ENCODE data around the gene FAM185A.
"Not testable (repeated sequence)": the region's sequence is repeated elsewhere in the genome, so short reads cannot be mapped to it uniquely, and the experiment has no call there.

DNA sequence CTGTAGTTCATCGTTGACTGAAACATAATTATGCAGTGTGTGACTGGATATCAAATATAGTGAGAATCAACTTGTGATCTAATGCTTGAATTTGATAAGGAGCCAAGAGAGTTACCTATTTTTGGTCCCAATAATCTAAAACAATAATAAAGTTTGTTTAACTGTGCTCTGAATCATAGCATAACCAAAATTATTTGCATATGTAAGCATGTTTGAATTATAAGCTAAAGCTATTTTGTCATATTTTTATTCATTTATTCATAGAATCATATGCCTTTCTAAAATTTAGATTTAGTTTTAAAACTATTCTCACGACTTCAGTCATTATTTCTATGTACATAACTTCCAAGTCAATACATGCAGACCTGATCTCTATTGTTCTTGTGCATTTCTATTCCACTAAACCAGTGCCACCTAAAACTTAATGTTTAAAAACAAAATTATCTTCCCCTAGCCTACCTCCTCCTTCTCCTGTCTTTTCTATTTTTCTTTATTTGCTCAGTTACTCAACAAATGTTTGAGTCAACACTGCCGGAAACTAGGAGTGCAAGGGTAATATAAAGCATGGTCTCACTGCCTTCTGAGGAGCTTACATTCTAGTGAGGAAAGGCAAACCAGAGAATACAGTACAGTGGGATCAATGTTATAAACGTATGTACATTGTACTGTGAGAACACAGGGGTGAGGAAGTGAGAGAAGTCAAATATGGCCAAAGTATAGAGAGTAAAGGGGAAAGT lies 41.7 kb downstream of the FAM185A start:
- not testable (repeated sequence) for TF ChIP-seq ESRRA (IDR thresholded peaks at IDR 0.05; ENCODE audit: borderline replicate concordance, low read length); EP300 (IDR thresholded peaks at IDR 0.05); CTCF (IDR thresholded peaks at IDR 0.05); RNF2 (IDR thresholded peaks at IDR 0.05; ENCODE audit: borderline replicate concordance, low read depth); PBX3 (IDR thresholded peaks at IDR 0.05); CHD2 (IDR thresholded peaks at IDR 0.05; ENCODE audit: low read length, partially characterized antibody); POLR2A (IDR thresholded peaks at IDR 0.05; ENCODE audit: low read length); RFX5 (IDR thresholded peaks at IDR 0.05); GATA3 (IDR thresholded peaks at IDR 0.05; ENCODE audit: borderline replicate concordance); ZFP36 (IDR thresholded peaks at IDR 0.05; ENCODE audit: borderline replicate concordance, partially characterized antibody); MAZ (IDR thresholded peaks at IDR 0.05; ENCODE audit: borderline replicate concordance, low read depth, low read length)
- TF ChIP-seq, protein P1, sequence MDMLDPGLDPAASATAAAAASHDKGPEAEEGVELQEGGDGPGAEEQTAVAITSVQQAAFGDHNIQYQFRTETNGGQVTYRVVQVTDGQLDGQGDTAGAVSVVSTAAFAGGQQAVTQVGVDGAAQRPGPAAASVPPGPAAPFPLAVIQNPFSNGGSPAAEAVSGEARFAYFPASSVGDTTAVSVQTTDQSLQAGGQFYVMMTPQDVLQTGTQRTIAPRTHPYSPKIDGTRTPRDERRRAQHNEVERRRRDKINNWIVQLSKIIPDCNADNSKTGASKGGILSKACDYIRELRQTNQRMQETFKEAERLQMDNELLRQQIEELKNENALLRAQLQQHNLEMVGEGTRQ (IDR thresholded peaks at IDR 0.05), result not testable (repeated sequence)

All from A549 (cell line).